Activated T-helper 17 cell treated with anti-CD3 and anti-CD28 coated beads, Interleukin-2, amount 50 U/mL, for 72 hours (primary cell): ENCODE results near the gene R3HDM1. TPM values are rescaled to one million over a fixed set of nuclear protein-coding genes. Genes with fewer than 3 reads are reported as not detected.

Experiments
- ATAC-seq: fragments of 150-1000 bp; cut with Tn5 transposase; replicated peaks from 2 replicates; pipeline ENCODE4 v1.10.0; 2021; ENCODE audit warnings: mild to moderate bottlenecking, moderate library complexity
- H3K27ac Mint-ChIP-seq: one replicate; pipeline ENCODE4 v1.8.0; 2022; ENCODE audit warnings: mixed read lengths
- H3K27me3 Mint-ChIP-seq: one replicate; pipeline ENCODE4 v1.8.0; 2022; ENCODE audit warnings: mixed read lengths
- H3K36me3 Mint-ChIP-seq: one replicate; pipeline ENCODE4 v1.8.0; 2022; ENCODE audit warnings: low read depth, mild to moderate bottlenecking, mixed read lengths
- H3K4me1 Mint-ChIP-seq: one replicate; pipeline ENCODE4 v1.8.0; 2022; ENCODE audit warnings: mixed read lengths
- H3K4me3 Mint-ChIP-seq: one replicate; pipeline ENCODE4 v1.8.0; 2022; ENCODE audit warnings: mild to moderate bottlenecking, mixed read lengths
- H3K9me3 Mint-ChIP-seq: one replicate; pipeline ENCODE4 v1.8.0; 2022; ENCODE audit warnings: mixed read lengths
- total RNA-seq, 2 donors: library from RNA; stranded (reverse); gene quantifications; one replicate each; pipeline ENCODE4 v1.2.3, GENCODE V29; 2022

The R3HDM1 gene
- total RNA-seq, 2 donors from 2014 or later: 30.3 to 51.5 TPM

DNA sequence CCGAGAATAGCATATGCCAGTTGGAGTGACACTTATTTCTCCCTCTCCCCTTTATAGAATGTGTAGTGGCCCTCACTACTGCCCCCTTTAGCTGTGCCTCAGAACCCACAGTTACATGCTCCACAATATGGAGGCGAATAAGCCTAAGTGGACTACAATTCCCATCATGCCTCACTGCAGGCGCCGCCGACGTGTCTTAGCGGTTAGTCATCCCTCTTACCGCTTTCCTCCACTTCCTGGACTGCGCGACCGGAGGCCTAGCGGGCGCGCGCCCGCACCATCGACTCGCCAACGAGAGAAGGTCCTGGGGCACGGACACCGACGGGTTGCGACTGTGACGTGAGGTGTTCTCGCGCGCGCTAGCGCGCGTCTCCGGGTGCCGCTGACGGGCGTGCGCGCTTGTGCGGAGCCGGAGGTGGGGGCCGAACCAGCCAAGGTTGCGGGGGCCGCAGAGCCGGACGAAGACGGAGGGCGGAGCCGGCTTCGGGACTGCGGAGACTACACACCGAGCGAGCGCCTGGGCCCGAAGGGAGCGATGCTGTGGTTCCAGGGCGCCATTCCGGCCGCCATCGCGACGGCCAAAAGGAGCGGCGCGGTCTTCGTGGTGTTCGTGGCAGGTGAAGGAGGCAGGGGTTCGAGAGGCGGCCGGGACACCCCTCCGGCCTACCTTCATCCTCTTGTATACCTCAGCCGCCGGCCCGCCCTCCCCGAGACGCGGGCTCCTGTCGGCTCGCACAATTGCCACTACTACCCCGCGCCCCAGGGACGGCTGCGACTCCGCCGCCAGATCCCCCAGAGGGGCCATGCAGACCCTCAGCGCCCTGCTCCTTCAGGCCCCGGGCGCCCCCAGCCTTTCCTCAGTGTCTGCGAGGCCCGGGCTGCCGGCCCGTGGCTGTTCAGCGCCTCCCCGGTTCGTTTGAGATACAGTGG, 210.4 kb downstream of the R3HDM1 start, which contains the start of gene UBXN4:
Gene UBXN4 (plus strand): TSS at position 461 of the 930 bp plus-strand sequence. CDS start 75 bp downstream, at position 536.
- Mint-ChIP-seq H3K4me3 (peak within 1 kb of the TSS; percentile 90), H3K36me3 (peaks cover 39% of the 10 kb centered on the region), H3K9me3 (no peaks in the 10 kb centered on the region), H3K4me1 (peaks cover 26% of the 10 kb centered on the region), H3K27me3 (no peaks in the 10 kb centered on the region), H3K27ac (peak within 1 kb of the TSS; percentile 96)
- ATAC-seq: peak; percentile 94

DNA sequence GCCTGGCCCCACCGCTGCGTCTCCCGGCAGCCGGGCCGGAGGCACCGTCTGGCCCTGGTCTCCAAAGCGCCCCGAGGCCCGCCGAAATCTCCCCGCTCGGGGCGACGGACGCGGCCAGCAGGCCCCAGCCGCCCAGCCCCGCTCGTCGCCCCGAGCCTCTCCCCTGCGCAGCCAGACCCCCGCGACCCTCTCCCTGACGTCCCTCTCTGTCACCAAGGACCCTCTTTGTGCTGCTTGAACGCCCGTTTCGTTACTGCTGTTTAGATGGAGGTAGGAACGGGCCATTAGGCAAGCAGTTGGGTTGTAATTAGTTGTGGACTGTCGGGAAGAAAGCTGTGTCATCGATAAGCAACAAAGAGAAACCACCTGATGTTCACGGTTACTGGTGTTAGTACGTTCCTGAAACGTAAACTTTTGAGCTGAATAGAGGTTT, 211.1 kb downstream of the R3HDM1 start:
- Mint-ChIP-seq H3K27ac (peak overlapping the region; percentile 96), H3K4me1 (peaks cover 29% of the 10 kb centered on the region), H3K36me3 (peaks cover 46% of the 10 kb centered on the region), H3K9me3 (no peaks in the 10 kb centered on the region), H3K27me3 (no peaks in the 10 kb centered on the region), H3K4me3 (peak overlapping the region; percentile 90)
- peak; percentile 28 for ATAC-seq

DNA sequence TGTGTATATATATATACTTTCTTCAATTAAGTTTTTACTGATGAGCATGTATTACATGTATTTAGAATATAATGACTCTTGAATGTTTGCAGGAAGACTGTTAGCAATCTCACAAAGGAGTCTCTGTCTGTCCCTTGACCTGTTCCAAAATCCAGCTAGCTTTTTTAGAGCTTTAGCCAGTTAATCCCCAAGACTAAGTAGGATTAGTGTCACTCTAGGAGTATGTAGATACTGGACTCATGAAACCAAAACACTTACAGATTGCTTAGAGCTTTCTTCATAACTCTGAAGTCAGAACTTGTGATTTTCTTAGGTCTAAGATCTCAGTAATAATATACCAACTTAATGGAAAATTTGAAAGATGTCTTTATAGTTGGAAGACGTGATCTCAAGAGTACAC, 212.6 kb downstream of the R3HDM1 start:
- Mint-ChIP-seq H3K36me3 (peaks cover 61% of the 10 kb centered on the region), H3K27ac (peak overlapping the region; percentile 96), H3K27me3 (no peaks in the 10 kb centered on the region), H3K4me3 (peak overlapping the region; percentile 90), H3K9me3 (no peaks in the 10 kb centered on the region), H3K4me1 (peaks cover 29% of the 10 kb centered on the region)
- ATAC-seq: no peak

DNA sequence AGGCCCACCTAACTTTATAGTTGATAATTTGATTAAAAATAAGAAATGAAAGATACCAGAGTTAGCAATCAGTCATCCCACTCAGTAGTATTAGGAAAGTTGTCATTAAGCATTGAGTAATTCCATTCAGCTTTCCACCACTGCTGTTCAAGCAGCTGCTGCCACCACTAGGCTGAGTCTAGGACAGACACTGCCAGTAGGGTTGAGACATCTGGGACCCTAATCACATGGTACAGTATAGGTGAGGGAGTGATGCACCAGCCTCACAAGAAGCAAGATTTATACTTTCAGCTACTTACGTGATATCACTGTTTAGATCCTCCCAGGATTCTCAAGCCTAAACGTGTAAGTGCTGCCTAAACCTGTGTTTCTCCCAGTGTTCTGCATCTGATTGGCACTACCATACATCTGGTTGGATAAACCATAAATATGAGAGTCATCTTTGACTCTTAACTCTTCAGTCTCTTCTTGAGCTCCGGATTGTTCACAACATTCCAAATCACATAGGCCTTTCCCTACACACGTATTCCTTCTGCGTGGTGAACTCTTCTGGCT, 213.6 kb downstream of the R3HDM1 start:
- H3K9me3 Mint-ChIP-seq: no peaks in the 10 kb centered on the region
- peaks cover 71% of the 10 kb centered on the region for H3K36me3 Mint-ChIP-seq
- H3K4me1 Mint-ChIP-seq: peaks cover 32% of the 10 kb centered on the region
- no peak for ATAC-seq
- H3K27ac Mint-ChIP-seq: peak overlapping the region; percentile 96
- H3K4me3 Mint-ChIP-seq: peak overlapping the region; percentile 90
- H3K27me3 Mint-ChIP-seq: no peaks in the 10 kb centered on the region

DNA sequence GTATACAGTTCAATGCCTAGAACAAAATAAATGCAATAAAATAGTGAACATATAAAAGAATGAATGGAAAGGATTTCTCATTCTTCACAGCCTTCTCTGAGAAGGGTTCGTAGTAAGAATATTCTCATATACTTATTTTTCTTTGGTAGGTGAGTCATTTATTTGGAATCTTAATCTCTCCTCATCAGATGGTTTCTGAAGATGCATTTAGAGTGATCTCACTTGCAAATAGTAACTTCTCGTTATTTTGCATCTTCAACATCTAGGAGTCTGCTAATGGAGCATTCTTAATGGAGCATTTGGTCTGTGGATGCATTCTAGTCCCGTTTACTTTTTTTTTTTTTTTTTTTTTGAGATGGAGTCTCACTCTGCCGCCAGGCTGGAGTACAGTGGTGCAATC, 214.3 kb downstream of the R3HDM1 start:
- Mint-ChIP-seq H3K4me1 (peaks cover 34% of the 10 kb centered on the region), H3K36me3 (peaks cover 78% of the 10 kb centered on the region), H3K27ac (no peak overlapping the region), H3K9me3 (no peaks in the 10 kb centered on the region), H3K27me3 (no peaks in the 10 kb centered on the region), H3K4me3 (peak overlapping the region; percentile 90)
- ATAC-seq: no peak

GRCh38 chr2:135755573-135755972, 224.3 kb downstream of the R3HDM1 start:
- H3K4me3 Mint-ChIP-seq: no peak overlapping the region
- H3K4me1 Mint-ChIP-seq: no peaks in the 10 kb centered on the region
- H3K27me3 Mint-ChIP-seq: no peaks in the 10 kb centered on the region
- H3K9me3 Mint-ChIP-seq: peaks cover 3% of the 10 kb centered on the region
- no peak overlapping the region for H3K27ac Mint-ChIP-seq
- H3K36me3 Mint-ChIP-seq: peaks cover 95% of the 10 kb centered on the region
- no peak for ATAC-seq

GRCh38 chr2:135756692-135757091, 225.4 kb downstream of the R3HDM1 start:
- no peak overlapping the region for H3K27ac Mint-ChIP-seq
- no peak for ATAC-seq
- peaks cover 99% of the 10 kb centered on the region for H3K36me3 Mint-ChIP-seq
- no peaks in the 10 kb centered on the region for H3K27me3 Mint-ChIP-seq
- no peak overlapping the region for H3K4me3 Mint-ChIP-seq
- no peaks in the 10 kb centered on the region for H3K4me1 Mint-ChIP-seq
- H3K9me3 Mint-ChIP-seq: peaks cover 3% of the 10 kb centered on the region

GRCh38 chr2:135762022-135762421, 230.7 kb downstream of the R3HDM1 start:
- peaks cover 100% of the 10 kb centered on the region for H3K36me3 Mint-ChIP-seq
- no peak overlapping the region for H3K27ac Mint-ChIP-seq
- H3K4me1 Mint-ChIP-seq: no peaks in the 10 kb centered on the region

GRCh38 chr2:135762530-135762929, 231.2 kb downstream of the R3HDM1 start:
- Mint-ChIP-seq H3K9me3 (no peaks in the 10 kb centered on the region), H3K27ac (no peak overlapping the region), H3K36me3 (peaks cover 100% of the 10 kb centered on the region), H3K4me3 (no peak overlapping the region), H3K4me1 (peaks cover 4% of the 10 kb centered on the region), H3K27me3 (no peaks in the 10 kb centered on the region)
- ATAC-seq: no peak

More at GRCh38 chr2:135762022-135762421, 230.7 kb downstream of the R3HDM1 start:
- Mint-ChIP-seq H3K4me3 (no peak overlapping the region), H3K9me3 (no peaks in the 10 kb centered on the region), H3K27me3 (no peaks in the 10 kb centered on the region)
- ATAC-seq: no peak

DNA sequence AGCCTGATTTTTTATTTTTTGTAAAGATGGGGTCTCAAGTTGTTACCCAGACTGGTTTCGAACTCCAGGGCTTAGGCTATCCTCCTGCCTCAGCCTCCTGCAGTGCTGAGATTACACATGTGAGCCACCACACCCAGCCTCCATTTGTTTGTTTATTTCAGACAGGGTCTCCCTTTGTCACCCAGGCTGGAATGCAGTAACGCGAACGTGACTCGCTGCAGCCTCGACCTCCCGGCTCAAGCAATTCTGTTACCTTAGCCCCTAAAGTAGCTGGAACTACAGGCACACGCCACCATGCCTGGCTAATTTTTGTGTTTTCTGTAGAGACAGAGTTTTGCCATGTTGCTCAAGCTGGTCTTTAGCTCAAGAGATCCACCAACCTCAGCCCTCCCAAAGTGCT, 237.6 kb downstream of the R3HDM1 start:
- Mint-ChIP-seq H3K27ac (no peak overlapping the region), H3K9me3 (no peaks in the 10 kb centered on the region), H3K4me3 (no peak overlapping the region), H3K36me3 (peaks cover 98% of the 10 kb centered on the region), H3K4me1 (peaks cover 4% of the 10 kb centered on the region), H3K27me3 (no peaks in the 10 kb centered on the region)
- no peak for ATAC-seq

DNA sequence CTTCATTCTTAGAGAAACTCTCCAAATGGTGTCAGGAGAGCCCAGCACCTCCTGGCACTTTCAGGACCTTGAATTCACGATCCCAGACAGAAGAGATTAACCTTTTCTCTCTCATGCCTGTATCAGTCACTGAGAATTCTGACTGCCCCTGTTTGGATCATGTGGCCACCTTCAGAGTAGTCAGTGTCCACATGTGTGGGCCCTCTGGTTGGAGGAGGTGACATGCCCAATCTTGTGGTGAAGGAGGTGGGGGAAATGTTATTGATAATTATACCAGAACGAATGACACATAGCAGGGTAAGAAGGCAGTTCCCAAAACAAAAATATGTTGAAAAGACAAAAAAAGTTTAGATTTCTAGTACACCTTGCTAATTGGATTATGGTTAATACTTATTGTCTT, 242.0 kb downstream of the R3HDM1 start:
- no peaks in the 10 kb centered on the region for H3K27me3 Mint-ChIP-seq
- peaks cover 100% of the 10 kb centered on the region for H3K36me3 Mint-ChIP-seq
- ATAC-seq: peak; percentile 90
- peak overlapping the region; percentile 67 for H3K27ac Mint-ChIP-seq
- H3K9me3 Mint-ChIP-seq: no peaks in the 10 kb centered on the region
- peak overlapping the region; percentile 11 for H3K4me3 Mint-ChIP-seq
- no peaks in the 10 kb centered on the region for H3K4me1 Mint-ChIP-seq

DNA sequence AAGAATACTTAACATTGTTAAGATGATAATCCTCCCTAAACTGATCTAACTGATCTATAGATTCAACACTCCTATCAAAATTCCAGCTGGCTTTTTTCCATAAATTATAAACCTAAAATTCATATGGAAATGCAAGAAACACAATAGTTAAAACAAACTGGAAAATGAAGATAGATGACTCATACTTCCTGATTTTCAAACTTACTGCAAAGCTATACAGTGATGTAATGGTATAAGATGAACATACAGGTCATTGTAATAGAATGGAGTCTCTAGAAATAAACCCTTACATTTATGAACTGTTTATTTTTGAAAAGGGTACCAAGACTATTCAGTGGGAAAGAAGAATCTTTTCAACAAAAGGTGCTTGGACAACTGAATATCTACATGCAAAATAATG, 242.6 kb downstream of the R3HDM1 start:
- H3K4me1 Mint-ChIP-seq: no peaks in the 10 kb centered on the region
- H3K4me3 Mint-ChIP-seq: no peak overlapping the region
- ATAC-seq: peak; percentile 60
- H3K9me3 Mint-ChIP-seq: no peaks in the 10 kb centered on the region
- H3K27me3 Mint-ChIP-seq: no peaks in the 10 kb centered on the region
- H3K27ac Mint-ChIP-seq: peak overlapping the region; percentile 67
- peaks cover 100% of the 10 kb centered on the region for H3K36me3 Mint-ChIP-seq
